AG09309 (cell line): ENCODE results near the gene SUCLA2.
"Not testable (repeated sequence)": the region's sequence is repeated elsewhere in the genome, so short reads cannot be mapped to it uniquely, and the experiment has no call there.

Source experiments
- DNase-seq: peaks from one replicate; pipeline ENCODE4 v3.0.0-alpha.2; 2010; ENCODE audit warnings: low read depth
- H3K4me3 ChIP-seq: 2 replicates; pipeline ENCODE4 v1.5.1; 2011; ENCODE audit warnings: mild to moderate bottlenecking, low read depth, low read length, moderate library complexity; ENCODE audit not compliant: control insufficient read depth
- CTCF ChIP-seq: IDR thresholded peaks from 2 replicates; pipeline ENCODE4 v1.5.1; 2011; ENCODE audit warnings: mild to moderate bottlenecking, low read depth, low read length, inconsistent platforms; ENCODE audit not compliant: insufficient read depth, control insufficient read depth; ENCODE audit errors: missing control alignments

SUCLA2 gene

GRCh38 chr13:47945738-47946137, 55.3 kb downstream of the SUCLA2 start:
- H3K4me3 ChIP-seq: no peak overlapping the region
- no peak for TF ChIP-seq CTCF
- DNase-seq: peak; percentile 5

- H3K4me3 ChIP-seq, DNase-seq: not testable (repeated sequence)
These were observed 55.9 kb downstream of the SUCLA2 start for GRCh38 chr13:47945146-47945545.

- H3K4me3 ChIP-seq: no peak overlapping the region
- no peak for DNase-seq
- no peak for TF ChIP-seq CTCF
These were observed 66.7 kb downstream of the SUCLA2 start for GRCh38 chr13:47934371-47934770.

GRCh38 chr13:47932950-47933923, 67.8 kb downstream of the SUCLA2 start:
- no peak for DNase-seq
- no peak overlapping the region for H3K4me3 ChIP-seq
- no peak for TF ChIP-seq CTCF

- TF ChIP-seq CTCF: no peak
- DNase-seq: no peak
- H3K4me3 ChIP-seq: no peak overlapping the region
These were observed 70.4 kb downstream of the SUCLA2 start for GRCh38 chr13:47930649-47931165.

GRCh38 chr13:47929156-47929555, 71.9 kb downstream of the SUCLA2 start:
- H3K4me3 ChIP-seq: no peak overlapping the region
- DNase-seq: no peak
- no peak for TF ChIP-seq CTCF

- TF ChIP-seq CTCF: no peak
- no peak overlapping the region for H3K4me3 ChIP-seq
- no peak for DNase-seq
These were observed 84.0 kb downstream of the SUCLA2 start for GRCh38 chr13:47917022-47917574.
